Activated CD4-positive, alpha-beta T cell treated with anti-CD3 and anti-CD28 coated beads, Interleukin-2, amount 10 ng/mL, durations not matched to agents 7 days and 5 days (primary cell): Measurements from ENCODE around the gene THSD4. TPM values are rescaled to one million over a fixed set of nuclear protein-coding genes. Genes with fewer than 3 reads are reported as not detected.
"Not testable (repeated sequence)": the region's sequence is repeated elsewhere in the genome, so short reads cannot be mapped to it uniquely, and the experiment has no call there.

Source experiments
- CTCF ChIA-PET: fragments of 350-600 bp; sonication (Branson Sonifier 250); formaldehyde crosslinking; loops from one replicate; lab custom pipeline; 2021; ENCODE audit warnings: antibody characterized with exemption; lab: Charles Lee
- POLR2A ChIA-PET: fragments of 350-600 bp; sonication (Branson Sonifier 250); formaldehyde crosslinking; loops from one replicate; lab custom pipeline; 2021; ENCODE audit warnings: antibody characterized with exemption; lab: Charles Lee
- DNase-seq: peaks from one replicate; pipeline ENCODE4 v3.0.0-alpha.2; 2020
- H3K27ac Mint-ChIP-seq: one replicate; pipeline ENCODE4 v1.8.0; 2021; ENCODE audit warnings: mild to moderate bottlenecking, moderate library complexity, mixed read lengths
- H3K27me3 Mint-ChIP-seq: one replicate; pipeline ENCODE4 v1.8.0; 2021; ENCODE audit warnings: mixed read lengths
- H3K36me3 Mint-ChIP-seq: one replicate; pipeline ENCODE4 v1.8.0; 2021; ENCODE audit warnings: low read depth, mixed read lengths
- H3K4me1 Mint-ChIP-seq: one replicate; pipeline ENCODE4 v1.8.0; 2021; ENCODE audit warnings: mixed read lengths
- H3K4me3 Mint-ChIP-seq: one replicate; pipeline ENCODE4 v1.8.0; 2021; ENCODE audit warnings: mild to moderate bottlenecking, moderate library complexity, mixed read lengths
- H3K9me3 Mint-ChIP-seq: one replicate; pipeline ENCODE4 v1.8.0; 2021; ENCODE audit warnings: mixed read lengths
- total RNA-seq, 2 experiments: library from RNA; stranded (reverse); gene quantifications; one replicate each; pipeline ENCODE4 v1.2.3, GENCODE V29; 2021

The THSD4 gene
- total RNA-seq, 2 experiments from 2014 or later = not detected

- Mint-ChIP-seq H3K4me3 (no peak overlapping the region), H3K36me3 (no peaks in the 10 kb centered on the region), H3K9me3 (no peaks in the 10 kb centered on the region), H3K27ac (no peak overlapping the region), H3K4me1 (no peaks in the 10 kb centered on the region), H3K27me3 (peaks cover 2% of the 10 kb centered on the region)
- POLR2A ChIA-PET = no interaction called here
- CTCF ChIA-PET = no interaction called here
- DNase-seq = no peak
These were observed 307.4 kb downstream of the THSD4 start for GRCh38 chr15:71422530-71423259.

- Mint-ChIP-seq H3K9me3 (no peaks in the 10 kb centered on the region), H3K4me1 (no peaks in the 10 kb centered on the region), H3K27ac (no peak overlapping the region), H3K4me3 (no peak overlapping the region), H3K36me3 (no peaks in the 10 kb centered on the region), H3K27me3 (peaks cover 2% of the 10 kb centered on the region)
- CTCF ChIA-PET = no interaction called here
- POLR2A ChIA-PET = no interaction called here
- DNase-seq = no peak
These were observed 309.5 kb downstream of the THSD4 start for GRCh38 chr15:71424765-71425164.

GRCh38 chr15:71425388-71425787 is 310.1 kb downstream of the THSD4 start:
- H3K4me3 Mint-ChIP-seq = no peak overlapping the region
- ChIA-PET CTCF (no interaction called here), POLR2A (no interaction called here)
- no peak overlapping the region for H3K27ac Mint-ChIP-seq
- no peaks in the 10 kb centered on the region for H3K36me3 Mint-ChIP-seq
- peaks cover 2% of the 10 kb centered on the region for H3K27me3 Mint-ChIP-seq
- DNase-seq = no peak
- H3K9me3 Mint-ChIP-seq = no peaks in the 10 kb centered on the region
- H3K4me1 Mint-ChIP-seq = no peaks in the 10 kb centered on the region

GRCh38 chr15:71426792-71427191 is 311.5 kb downstream of the THSD4 start:
- Mint-ChIP-seq H3K36me3 (no peaks in the 10 kb centered on the region), H3K27ac (no peak overlapping the region), H3K9me3 (no peaks in the 10 kb centered on the region), H3K4me1 (no peaks in the 10 kb centered on the region), H3K4me3 (no peak overlapping the region), H3K27me3 (peaks cover 5% of the 10 kb centered on the region)
- no peak for DNase-seq
- CTCF ChIA-PET = interaction anchor here (0.6 kb wide), 1 partner anchor 572 kb away, joined by 9 read pairs; no protein-coding TSS in a partner anchor
- POLR2A ChIA-PET = no interaction called here

DNA sequence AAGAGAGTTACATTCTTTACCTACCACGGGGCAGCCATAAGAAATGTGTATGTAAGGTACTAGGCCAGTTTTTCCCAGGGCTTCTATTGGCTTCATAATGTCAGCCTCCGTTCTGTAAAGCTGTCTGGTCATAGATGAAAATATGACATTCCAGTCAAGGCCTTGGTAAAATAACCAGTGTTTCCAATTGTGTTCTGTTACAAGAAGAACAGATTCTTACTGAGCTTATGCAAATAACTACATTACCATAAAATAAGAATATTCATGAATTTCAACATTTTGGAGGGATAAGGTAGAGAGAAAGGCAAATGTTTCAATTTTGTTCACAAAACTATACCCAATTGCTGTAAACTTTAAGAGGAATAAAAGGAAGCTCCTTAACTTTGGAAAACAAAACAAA is 315.5 kb downstream of the THSD4 start:
- no peak overlapping the region for H3K27ac Mint-ChIP-seq
- H3K27me3 Mint-ChIP-seq = peaks cover 6% of the 10 kb centered on the region
- H3K9me3 Mint-ChIP-seq = no peaks in the 10 kb centered on the region
- POLR2A ChIA-PET = no interaction called here
- no peaks in the 10 kb centered on the region for H3K4me1 Mint-ChIP-seq
- no peak for DNase-seq
- no peak overlapping the region for H3K4me3 Mint-ChIP-seq
- CTCF ChIA-PET = no interaction called here
- no peaks in the 10 kb centered on the region for H3K36me3 Mint-ChIP-seq

- H3K4me1 Mint-ChIP-seq = no peaks in the 10 kb centered on the region
- H3K27me3 Mint-ChIP-seq = peaks cover 6% of the 10 kb centered on the region
- no peaks in the 10 kb centered on the region for H3K36me3 Mint-ChIP-seq
- H3K9me3 Mint-ChIP-seq = no peaks in the 10 kb centered on the region
- ChIA-PET POLR2A (no interaction called here), CTCF (no interaction called here)
- no peak for DNase-seq
- H3K4me3 Mint-ChIP-seq = no peak overlapping the region
- no peak overlapping the region for H3K27ac Mint-ChIP-seq
These were observed 316.4 kb downstream of the THSD4 start for GRCh38 chr15:71431343-71432336.

DNA sequence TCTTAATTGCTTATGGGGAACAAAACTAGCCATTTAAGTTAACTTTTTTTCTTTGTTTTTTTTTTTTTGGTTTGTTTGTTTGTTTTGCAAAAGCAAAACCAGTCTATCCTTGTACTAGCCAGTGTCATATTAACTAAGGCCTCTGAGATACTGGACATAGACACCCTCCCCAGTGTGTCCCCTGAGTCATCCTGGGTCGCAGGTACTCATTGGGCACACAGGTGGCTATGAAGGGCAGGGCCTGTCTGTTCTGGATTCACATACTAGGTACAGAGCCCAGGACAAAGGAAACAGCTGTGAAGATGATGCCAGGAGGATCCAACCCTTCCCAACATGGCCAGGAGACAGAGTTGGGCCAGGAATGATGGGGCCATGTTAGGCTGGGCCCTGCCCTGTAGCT is 318.1 kb downstream of the THSD4 start:
- H3K4me3 Mint-ChIP-seq = no peak overlapping the region
- no peaks in the 10 kb centered on the region for H3K36me3 Mint-ChIP-seq
- peaks cover 6% of the 10 kb centered on the region for H3K27me3 Mint-ChIP-seq
- no peak for DNase-seq
- no peaks in the 10 kb centered on the region for H3K9me3 Mint-ChIP-seq
- CTCF ChIA-PET = no interaction called here
- no peaks in the 10 kb centered on the region for H3K4me1 Mint-ChIP-seq
- POLR2A ChIA-PET = interaction anchor here (0.6 kb wide), 1 partner anchor 429 kb away, joined by 4 read pairs; no protein-coding TSS in a partner anchor
- no peak overlapping the region for H3K27ac Mint-ChIP-seq

- Mint-ChIP-seq H3K4me3 (no peak overlapping the region), H3K36me3 (no peaks in the 10 kb centered on the region), H3K27me3 (peaks cover 6% of the 10 kb centered on the region), H3K9me3 (no peaks in the 10 kb centered on the region), H3K27ac (no peak overlapping the region), H3K4me1 (no peaks in the 10 kb centered on the region)
- ChIA-PET POLR2A (no interaction called here), CTCF (no interaction called here)
- DNase-seq = no peak
These were observed 319.5 kb downstream of the THSD4 start for GRCh38 chr15:71434774-71435173.

DNA sequence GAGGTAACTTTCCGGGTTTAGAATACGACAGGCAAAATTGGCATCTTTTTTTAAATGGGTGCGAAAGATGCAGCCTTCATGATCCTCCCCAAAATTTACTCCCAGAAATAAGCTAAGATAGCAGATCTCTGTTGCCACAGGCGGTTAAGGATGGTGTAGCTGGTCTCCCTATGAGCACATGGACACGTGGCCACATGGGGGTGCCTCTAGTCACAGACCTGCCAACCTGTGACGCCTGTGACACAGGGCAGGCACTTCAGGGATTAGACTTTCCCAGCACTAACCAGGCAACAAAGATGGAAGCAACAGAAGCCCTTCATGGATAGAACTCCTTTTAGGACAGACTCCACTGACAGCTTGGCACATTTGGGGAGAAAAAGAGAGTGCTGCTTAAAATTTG is 320.3 kb downstream of the THSD4 start:
- peaks cover 6% of the 10 kb centered on the region for H3K27me3 Mint-ChIP-seq
- no peaks in the 10 kb centered on the region for H3K4me1 Mint-ChIP-seq
- no peaks in the 10 kb centered on the region for H3K9me3 Mint-ChIP-seq
- ChIA-PET CTCF (no interaction called here), POLR2A (no interaction called here)
- no peaks in the 10 kb centered on the region for H3K36me3 Mint-ChIP-seq
- H3K4me3 Mint-ChIP-seq = no peak overlapping the region
- no peak for DNase-seq
- H3K27ac Mint-ChIP-seq = no peak overlapping the region

GRCh38 chr15:71436854-71437253 is 321.6 kb downstream of the THSD4 start:
- ChIA-PET POLR2A (no interaction called here), CTCF (no interaction called here)
- H3K9me3 Mint-ChIP-seq = no peaks in the 10 kb centered on the region
- H3K4me3 Mint-ChIP-seq = no peak overlapping the region
- no peak for DNase-seq
- no peak overlapping the region for H3K27ac Mint-ChIP-seq
- H3K27me3 Mint-ChIP-seq = peaks cover 3% of the 10 kb centered on the region
- H3K36me3 Mint-ChIP-seq = no peaks in the 10 kb centered on the region
- no peaks in the 10 kb centered on the region for H3K4me1 Mint-ChIP-seq

GRCh38 chr15:71437404-71437803 is 322.1 kb downstream of the THSD4 start:
- Mint-ChIP-seq H3K4me3 (no peak overlapping the region), H3K27ac (no peak overlapping the region), H3K27me3 (peaks cover 3% of the 10 kb centered on the region), H3K9me3 (no peaks in the 10 kb centered on the region), H3K4me1 (no peaks in the 10 kb centered on the region), H3K36me3 (no peaks in the 10 kb centered on the region)
- DNase-seq = no peak
- ChIA-PET POLR2A (no interaction called here), CTCF (no interaction called here)

DNA sequence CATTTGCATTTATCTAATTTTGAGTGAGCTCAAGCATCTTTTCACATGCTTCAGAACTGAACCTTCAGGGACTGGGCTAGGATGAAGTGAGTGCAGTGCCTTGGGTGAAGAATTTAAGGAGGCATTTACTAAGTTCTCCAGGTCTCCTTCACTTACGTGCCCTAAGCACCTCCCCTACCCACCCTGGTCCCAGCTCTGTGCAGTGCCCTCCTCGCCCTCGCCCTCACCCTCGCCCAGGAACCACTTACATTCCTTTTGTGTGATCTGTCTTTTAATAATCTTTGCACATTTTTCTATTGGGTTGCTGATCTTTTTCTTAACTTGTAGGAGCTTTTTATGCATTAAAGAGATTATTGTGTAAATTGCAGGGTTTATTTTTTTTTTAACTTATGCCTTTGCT is 322.6 kb downstream of the THSD4 start:
- Mint-ChIP-seq H3K9me3 (no peaks in the 10 kb centered on the region), H3K4me1 (no peaks in the 10 kb centered on the region), H3K36me3 (no peaks in the 10 kb centered on the region), H3K4me3 (no peak overlapping the region), H3K27me3 (peaks cover 3% of the 10 kb centered on the region), H3K27ac (no peak overlapping the region)
- POLR2A ChIA-PET = no interaction called here
- CTCF ChIA-PET = no interaction called here
- DNase-seq = no peak

DNA sequence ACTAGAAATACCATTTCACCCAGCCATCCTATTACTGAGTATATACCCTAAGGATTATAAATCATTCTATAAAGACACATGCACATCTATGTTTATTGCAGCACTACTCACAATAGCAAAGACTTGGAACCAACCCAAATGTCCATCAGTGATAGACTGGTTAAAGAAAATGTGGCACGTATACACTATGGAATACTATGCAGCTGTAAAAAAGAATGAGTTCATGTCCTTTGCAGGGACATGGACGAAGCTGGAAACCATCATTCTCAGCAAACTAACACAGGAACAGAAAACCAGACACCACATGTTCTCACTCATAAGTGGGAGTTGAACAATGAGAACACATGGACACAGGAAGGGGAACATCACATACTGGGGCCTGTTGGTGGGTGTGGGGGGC is 324.2 kb downstream of the THSD4 start:
- H3K4me1 Mint-ChIP-seq, DNase-seq, H3K9me3 Mint-ChIP-seq, H3K4me3 Mint-ChIP-seq, H3K27ac Mint-ChIP-seq, CTCF ChIA-PET, H3K36me3 Mint-ChIP-seq, H3K27me3 Mint-ChIP-seq, POLR2A ChIA-PET: not testable (repeated sequence)
